ENCODE data around the gene CTSE. TPM values are rescaled to one million over a fixed set of nuclear protein-coding genes. Genes with fewer than 3 reads are reported as not detected.

Gene CTSE
- total RNA-seq, 1 experiment from 2014 or later, result 0.48 TPM

DNA sequence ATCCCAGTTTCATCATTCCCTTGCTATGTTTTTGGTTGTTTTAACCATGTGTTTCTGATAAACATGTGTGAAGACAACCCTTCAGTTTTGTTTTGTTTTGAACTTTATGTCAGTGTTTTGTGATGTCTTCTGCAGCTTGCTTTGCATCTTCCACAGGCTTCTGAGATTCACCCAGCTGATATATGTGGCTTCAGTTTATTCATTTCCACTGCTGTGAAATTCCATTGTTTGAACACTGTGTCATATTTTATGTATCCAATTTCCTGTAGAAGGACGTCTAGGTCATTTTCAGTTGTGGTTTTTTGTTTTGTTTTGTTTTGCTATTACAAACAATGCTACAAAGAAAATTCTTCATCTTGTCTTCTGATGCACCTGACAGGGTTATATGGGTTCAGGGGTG lies 53.2 kb downstream of the CTSE start:
- no peaks in the 10 kb centered on the region for H3K9me3 ChIP-seq
- BruUV-seq (replicated peaks), result no TSS peak
- no peak for TF ChIP-seq CTCF (IDR thresholded peaks at IDR 0.05; ENCODE audit: insufficient read depth in 1 of 2, low read depth in 1 of 2, low read length in 1 of 2, severe bottlenecking in 1 of 2, unreplicated experiment in 1 of 2)
- H3K4me3 ChIP-seq (ENCODE audit: low read depth, low read length), result no peak overlapping the region
- CTCF ChIA-PET, result interaction anchor here (0.8 kb wide), 1 partner anchor 51 kb away, joined by 4 read pairs; no protein-coding TSS in a partner anchor
- POLR2A ChIA-PET, result no interaction called here
- H3K27me3 ChIP-seq (replicated peaks; ENCODE audit: control insufficient read depth, insufficient read depth, low read length), result no peaks in the 10 kb centered on the region
- Mint-ChIP-seq H3K9me3 (ENCODE audit: unreplicated experiment) (peaks cover 26% of the 10 kb centered on the region), H3K4me3 (ENCODE audit: unreplicated experiment) (no peak overlapping the region), H3K36me3 (ENCODE audit: insufficient read depth, unreplicated experiment) (no peaks in the 10 kb centered on the region), H3K4me1 (ENCODE audit: low read depth, unreplicated experiment) (no peaks in the 10 kb centered on the region), H3K27ac (ENCODE audit: unreplicated experiment) (no peak overlapping the region), H3K27me3 (ENCODE audit: insufficient read depth, unreplicated experiment) (peaks cover 3% of the 10 kb centered on the region)
- intact Hi-C loops (cut with micrococcal nuclease; ENCODE audit: unreplicated experiment), result no loop called here
- no peaks in the 10 kb centered on the region for H3K36me3 ChIP-seq (ENCODE audit: control insufficient read depth, insufficient read depth, low read length)
- H3K4me1 ChIP-seq, result no peaks in the 10 kb centered on the region
- no peak for DNase-seq

DNA sequence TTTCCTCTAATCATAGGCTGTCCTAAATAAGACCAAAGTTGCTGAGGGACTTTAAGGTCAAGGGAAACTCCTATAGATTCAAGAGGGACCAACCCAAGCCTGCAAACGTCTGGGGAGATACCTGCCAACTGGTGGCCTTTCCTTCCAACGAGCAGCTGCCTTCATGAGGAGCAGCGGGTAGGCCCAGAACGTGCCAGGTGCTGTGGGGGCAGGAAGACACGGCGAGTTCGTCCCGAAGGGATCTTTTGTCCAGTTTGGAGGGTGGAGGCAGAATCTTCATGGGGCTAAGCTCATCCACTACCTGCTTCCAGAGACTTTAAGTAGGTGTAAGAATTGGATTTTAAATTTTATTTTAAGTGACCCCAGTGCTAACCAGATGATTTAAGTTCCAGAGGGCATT lies 54.5 kb downstream of the CTSE start:
- no TSS peak for BruUV-seq (replicated peaks)
- H3K27ac Mint-ChIP-seq (ENCODE audit: unreplicated experiment), result no peak overlapping the region
- peaks cover 14% of the 10 kb centered on the region for H3K9me3 Mint-ChIP-seq (ENCODE audit: unreplicated experiment)
- no peak overlapping the region for H3K4me3 Mint-ChIP-seq (ENCODE audit: unreplicated experiment)
- peaks cover 3% of the 10 kb centered on the region for H3K27me3 Mint-ChIP-seq (ENCODE audit: insufficient read depth, unreplicated experiment)
- Histone ChIP-seq H3K36me3 (ENCODE audit: control insufficient read depth, insufficient read depth, low read length) (no peaks in the 10 kb centered on the region), H3K27me3 (replicated peaks; ENCODE audit: control insufficient read depth, insufficient read depth, low read length) (no peaks in the 10 kb centered on the region), H3K4me1 (no peaks in the 10 kb centered on the region), H3K9me3 (no peaks in the 10 kb centered on the region), H3K4me3 (ENCODE audit: low read depth, low read length) (no peak overlapping the region)
- ChIA-PET CTCF (no interaction called here), POLR2A (no interaction called here)
- TF ChIP-seq CTCF (IDR thresholded peaks at IDR 0.05; ENCODE audit: insufficient read depth in 1 of 2, low read depth in 1 of 2, low read length in 1 of 2, severe bottlenecking in 1 of 2, unreplicated experiment in 1 of 2), result no peak
- intact Hi-C loops (cut with micrococcal nuclease; ENCODE audit: unreplicated experiment), result no loop called here
- no peaks in the 10 kb centered on the region for H3K4me1 Mint-ChIP-seq (ENCODE audit: low read depth, unreplicated experiment)
- DNase-seq, result no peak
- no peaks in the 10 kb centered on the region for H3K36me3 Mint-ChIP-seq (ENCODE audit: insufficient read depth, unreplicated experiment)

- ChIA-PET CTCF (interaction anchor here (2.3 kb wide), 1 partner anchor 9 kb away, joined by 13 read pairs; no protein-coding TSS in a partner anchor), POLR2A (no interaction called here)
- no peaks in the 10 kb centered on the region for H3K4me1 ChIP-seq
- no peak overlapping the region for H3K4me3 ChIP-seq (ENCODE audit: low read depth, low read length)
- no peaks in the 10 kb centered on the region for H3K27me3 Mint-ChIP-seq (ENCODE audit: insufficient read depth, unreplicated experiment)
- H3K4me1 Mint-ChIP-seq (ENCODE audit: low read depth, unreplicated experiment), result no peaks in the 10 kb centered on the region
- H3K4me3 Mint-ChIP-seq (ENCODE audit: unreplicated experiment), result no peak overlapping the region
- H3K36me3 Mint-ChIP-seq (ENCODE audit: insufficient read depth, unreplicated experiment), result no peaks in the 10 kb centered on the region
- no peaks in the 10 kb centered on the region for H3K27me3 ChIP-seq (replicated peaks; ENCODE audit: control insufficient read depth, insufficient read depth, low read length)
- no peaks in the 10 kb centered on the region for H3K9me3 ChIP-seq
- no peak for TF ChIP-seq CTCF (IDR thresholded peaks at IDR 0.05; ENCODE audit: insufficient read depth in 1 of 2, low read depth in 1 of 2, low read length in 1 of 2, severe bottlenecking in 1 of 2, unreplicated experiment in 1 of 2)
- no peak for DNase-seq
- H3K27ac Mint-ChIP-seq (ENCODE audit: unreplicated experiment), result no peak overlapping the region
- H3K9me3 Mint-ChIP-seq (ENCODE audit: unreplicated experiment), result no peaks in the 10 kb centered on the region
- intact Hi-C loops (cut with micrococcal nuclease; ENCODE audit: unreplicated experiment), result no loop called here
- no peaks in the 10 kb centered on the region for H3K36me3 ChIP-seq (ENCODE audit: control insufficient read depth, insufficient read depth, low read length)
- no TSS peak for BruUV-seq (replicated peaks)
These were observed 56.0 kb downstream of the CTSE start for GRCh38 chr1:205967554-205968335.

Data from Caco-2 (cell line).